GM12878 (cell line): ENCODE results near the gene USP12.

Experiments
- CREB1 ChIP-seq: IDR thresholded peaks from 2 replicates; pipeline ENCODE4 v1.6.1; 2012; ENCODE audit warnings: low read depth, mild to moderate bottlenecking, inconsistent platforms
- CTCF ChIP-seq, 3 experiments: IDR thresholded peaks in 2 of 3; conservative IDR thresholded peaks in 1 of 3; 2 replicates each; pipeline ENCODE4 v1.5.1; 2011; ENCODE audit warnings: low read depth in 3 of 3, low read length in 3 of 3, mild to moderate bottlenecking in 3 of 3, control low read depth in 2 of 3, moderate library complexity in 2 of 3, inconsistent platforms in 1 of 3, mixed read lengths in 1 of 3; ENCODE audit not compliant: control insufficient read depth in 2 of 3, insufficient read depth in 1 of 3; ENCODE audit errors: extremely low read depth in 1 of 3
- EP300 ChIP-seq, 2 experiments: fragments of 150-350 bp in 1 of 2; IDR thresholded peaks; 2 replicates each; pipeline ENCODE4 v1.6.1; 2011 to 2012; ENCODE audit warnings: low read depth in 2 of 2, low read length in 2 of 2, borderline replicate concordance in 1 of 2, improper control_type of control experiment in 1 of 2, inconsistent platforms in 1 of 2; ENCODE audit not compliant: control insufficient read depth in 1 of 2
- ESRRA ChIP-seq: IDR thresholded peaks from 2 replicates; pipeline ENCODE4 v1.6.1; 2012; ENCODE audit warnings: mild to moderate bottlenecking, low read length, improper control_type of control experiment
- POLR2A ChIP-seq: IDR thresholded peaks from 2 replicates; pipeline ENCODE4 v1.6.1; 2011; ENCODE audit warnings: low read depth, mild to moderate bottlenecking, low read length
- REST ChIP-seq: IDR thresholded peaks from 2 replicates; pipeline ENCODE4 v1.6.1; 2012; ENCODE audit warnings: mild to moderate bottlenecking, low read depth, low read length
- RUNX3 ChIP-seq: IDR thresholded peaks from 2 replicates; pipeline ENCODE4 v1.6.1; 2012; ENCODE audit warnings: low read length, inconsistent platforms
- SIX5 ChIP-seq: IDR thresholded peaks from 2 replicates; pipeline ENCODE4 v1.6.1; 2011; ENCODE audit warnings: mild to moderate bottlenecking, low read depth, low read length, moderate library complexity; ENCODE audit not compliant: severe bottlenecking
- SMC3 ChIP-seq: IDR thresholded peaks from 2 replicates; pipeline ENCODE4 v1.6.1; 2011; ENCODE audit warnings: low read length, improper control_type of control experiment, borderline replicate concordance
- TCF12 ChIP-seq: IDR thresholded peaks from 2 replicates; pipeline ENCODE4 v1.6.1; 2011; ENCODE audit warnings: low read depth, mild to moderate bottlenecking, low read length

- TF ChIP-seq SIX5, result no peak
- no peak for TF ChIP-seq ESRRA
- TF ChIP-seq CREB1, result no peak
- no peak for TF ChIP-seq CTCF (IDR thresholded peaks at IDR 0.05 in 2 of 3, conservative IDR thresholded peaks at IDR 0.05 in 1 of 3; ENCODE audit: control insufficient read depth in 2 of 3, extremely low read depth in 1 of 3, insufficient read depth in 1 of 3, low read depth in 3 of 3, low read length in 3 of 3)
- no peak for TF ChIP-seq REST
- TF ChIP-seq POLR2A, result no peak
- TF ChIP-seq TCF12, result no peak
- no peak for TF ChIP-seq EP300 (IDR thresholded peaks at IDR 0.05; ENCODE audit: borderline replicate concordance in 1 of 2, control insufficient read depth in 1 of 2, low read depth in 2 of 2, low read length in 2 of 2)
- TF ChIP-seq SMC3, result no peak
- TF ChIP-seq RUNX3, result no peak
Measured at GRCh38 chr13:27168086-27168485, 3.5 kb downstream of the USP12 start.
